ENCODE measurements around the gene SPDYC.

Gene SPDYC

DNA sequence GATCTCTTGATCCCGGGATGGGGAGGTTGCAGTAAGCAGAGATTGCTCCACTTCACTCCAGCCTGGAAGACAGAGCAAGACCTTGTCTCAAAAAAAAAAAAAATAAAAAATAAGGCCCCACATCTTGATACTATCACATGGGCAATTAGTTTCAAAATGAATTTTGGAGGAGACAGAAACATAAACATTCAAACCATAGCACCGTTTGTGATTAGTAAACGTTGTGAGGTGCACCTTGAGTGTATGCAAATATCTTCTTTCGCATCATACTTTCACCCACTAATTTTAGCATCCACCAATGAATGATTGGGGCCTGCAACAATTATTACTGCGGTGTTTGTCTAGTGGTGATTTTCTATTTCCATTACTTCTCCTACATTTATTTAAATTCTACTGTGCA is 11.0 kb upstream of the SPDYC start:
- in situ Hi-C loops (cut with MboI; ENCODE audit: low sequenced_read_pairs, unreplicated experiment) = no loop called here
- peak; percentile 57 for DNase-seq (ENCODE audit: low spot score)
- TF ChIP-seq CTCF (IDR thresholded peaks at IDR 0.05; ENCODE audit: borderline replicate concordance, control extremely low read depth, extremely low read depth, insufficient read depth, missing control alignments) = no peak

DNA sequence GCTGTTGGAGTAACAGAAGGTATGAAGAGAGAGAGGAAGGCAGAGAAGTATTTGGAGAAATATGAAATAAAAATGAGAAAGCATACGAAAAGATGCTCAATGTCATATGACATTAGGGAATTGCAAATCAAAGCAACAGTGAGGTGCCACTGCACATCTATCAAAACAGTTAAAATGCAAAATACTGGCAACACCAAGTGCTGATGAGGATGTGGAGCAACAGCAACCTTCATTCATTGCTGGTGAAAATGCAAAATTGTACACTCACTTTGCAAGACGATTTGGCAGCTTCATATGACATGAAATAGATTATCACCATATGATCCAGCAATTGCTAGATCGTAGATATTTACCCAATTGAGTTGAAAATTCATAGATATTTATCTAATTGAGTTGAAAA is 9.4 kb upstream of the SPDYC start:
- TF ChIP-seq CTCF (IDR thresholded peaks at IDR 0.05; ENCODE audit: borderline replicate concordance, control extremely low read depth, extremely low read depth, insufficient read depth, missing control alignments) = no peak
- no peak for DNase-seq (ENCODE audit: low spot score)
- in situ Hi-C loops (cut with MboI; ENCODE audit: low sequenced_read_pairs, unreplicated experiment) = no loop called here

DNA sequence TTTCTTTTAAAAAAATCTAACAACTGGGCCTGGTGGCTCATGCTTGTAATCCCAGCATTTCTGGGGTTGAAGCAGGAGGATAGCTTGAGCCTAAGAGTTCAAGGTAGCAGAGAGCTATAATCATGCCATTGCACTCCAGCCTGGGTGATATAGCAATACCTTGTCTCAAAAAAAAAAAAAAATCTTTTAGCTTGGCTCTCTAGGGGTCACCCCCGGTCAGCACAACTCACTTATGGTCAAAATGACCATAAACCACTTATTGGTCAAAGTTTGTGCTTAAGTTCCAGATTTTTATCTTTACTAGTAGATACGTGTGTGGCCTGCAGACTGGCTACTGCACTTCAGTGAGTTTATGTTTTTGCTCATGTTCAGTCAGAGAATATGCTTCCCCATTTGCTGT is 6.3 kb upstream of the SPDYC start:
- DNase-seq (ENCODE audit: low spot score) = no peak
- in situ Hi-C loops (cut with MboI; ENCODE audit: low sequenced_read_pairs, unreplicated experiment) = no loop called here

DNA sequence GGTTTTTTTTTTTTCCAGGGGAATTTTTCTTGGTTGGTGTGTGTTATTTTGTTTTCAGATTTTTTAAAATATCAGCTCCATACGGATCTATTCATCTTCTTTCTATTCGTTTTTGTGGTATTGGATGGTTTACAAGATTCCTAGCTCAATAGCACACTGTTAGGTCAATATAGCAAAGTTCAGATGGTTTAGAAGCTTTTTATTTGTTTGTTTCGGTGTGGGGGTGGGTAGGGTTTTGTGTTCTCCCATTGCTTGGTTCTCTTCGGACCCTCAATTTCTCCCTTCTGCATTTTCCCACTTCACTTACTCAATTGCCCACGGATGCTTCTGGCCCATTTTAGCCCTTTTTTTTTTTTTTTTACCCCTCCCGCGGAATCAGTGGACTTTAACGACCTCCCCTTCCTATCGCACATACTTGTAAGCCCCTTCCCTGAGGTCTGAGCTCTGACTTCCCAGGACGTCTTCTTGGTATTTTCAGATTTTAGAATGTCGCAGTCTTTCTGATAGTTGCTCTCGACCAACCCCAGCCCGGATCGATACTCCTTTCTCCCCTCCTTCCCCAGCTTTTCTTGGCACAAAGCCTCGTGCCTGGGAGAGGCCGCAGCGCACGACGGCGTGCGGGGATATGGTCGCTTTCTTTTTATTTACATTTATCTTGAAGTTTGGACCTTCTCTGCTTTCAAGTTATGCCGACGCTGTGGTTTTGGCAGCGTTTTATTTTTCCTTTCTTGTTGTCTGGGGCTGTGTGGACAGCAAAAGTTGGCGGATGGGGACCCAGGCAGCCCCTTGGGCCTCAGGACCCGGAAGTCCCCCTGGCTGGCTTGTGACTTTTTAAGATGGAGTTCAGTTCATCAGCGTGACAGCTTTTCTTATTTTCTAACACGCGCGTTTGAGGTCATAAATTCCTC is 4.4 kb upstream of the SPDYC start:
- no peak for TF ChIP-seq CTCF (IDR thresholded peaks at IDR 0.05; ENCODE audit: borderline replicate concordance, control extremely low read depth, extremely low read depth, insufficient read depth, missing control alignments)
- DNase-seq (ENCODE audit: low spot score) = no peak
- in situ Hi-C loops (cut with MboI; ENCODE audit: low sequenced_read_pairs, unreplicated experiment) = no loop called here

More for the DNA sequence above, 6.3 kb upstream of the SPDYC start:
- no peak for TF ChIP-seq CTCF (IDR thresholded peaks at IDR 0.05; ENCODE audit: borderline replicate concordance, control extremely low read depth, extremely low read depth, insufficient read depth, missing control alignments)

GRCh38 chr11:65166893-65167292 is 3.1 kb upstream of the SPDYC start:
- in situ Hi-C loops (cut with MboI; ENCODE audit: low sequenced_read_pairs, unreplicated experiment) = no loop called here
- no peak for TF ChIP-seq CTCF (IDR thresholded peaks at IDR 0.05; ENCODE audit: borderline replicate concordance, control extremely low read depth, extremely low read depth, insufficient read depth, missing control alignments)
- DNase-seq (ENCODE audit: low spot score) = no peak

- TF ChIP-seq CTCF (IDR thresholded peaks at IDR 0.05; ENCODE audit: borderline replicate concordance, control extremely low read depth, extremely low read depth, insufficient read depth, missing control alignments) = no peak
- DNase-seq (ENCODE audit: low spot score) = no peak
- in situ Hi-C loops (cut with MboI; ENCODE audit: low sequenced_read_pairs, unreplicated experiment) = no loop called here
Measured at GRCh38 chr11:65167656-65168055, 2.4 kb upstream of the SPDYC start.
